Measurements from ENCODE around the gene STARD13.

STARD13 gene

GRCh38 chr13:33081666-33082065, 203.9 kb downstream of the STARD13 start:
- no peak for TF ChIP-seq CTCF (IDR thresholded peaks at IDR 0.05; ENCODE audit: low read depth, low read length)
- DNase-seq (ENCODE audit: extremely low read depth, low read depth), result no peak

GRCh38 chr13:33080972-33081590, 204.5 kb downstream of the STARD13 start:
- DNase-seq (ENCODE audit: extremely low read depth, low read depth), result no peak
- no peak for TF ChIP-seq CTCF (IDR thresholded peaks at IDR 0.05; ENCODE audit: low read depth, low read length)

GRCh38 chr13:33079960-33080359, 205.6 kb downstream of the STARD13 start:
- TF ChIP-seq CTCF (IDR thresholded peaks at IDR 0.05; ENCODE audit: low read depth, low read length), result no peak
- DNase-seq (ENCODE audit: extremely low read depth, low read depth), result no peak

GRCh38 chr13:33078263-33078662, 207.3 kb downstream of the STARD13 start:
- no peak for DNase-seq (ENCODE audit: extremely low read depth, low read depth)
- no peak for TF ChIP-seq CTCF (IDR thresholded peaks at IDR 0.05; ENCODE audit: low read depth, low read length)

GRCh38 chr13:33076001-33076992, 209.3 kb downstream of the STARD13 start:
- no peak for DNase-seq (ENCODE audit: extremely low read depth, low read depth)
- no peak for TF ChIP-seq CTCF (IDR thresholded peaks at IDR 0.05; ENCODE audit: low read depth, low read length)

- no peak for TF ChIP-seq CTCF (IDR thresholded peaks at IDR 0.05; ENCODE audit: low read depth, low read length)
- no peak for DNase-seq (ENCODE audit: extremely low read depth, low read depth)
These were observed 212.2 kb downstream of the STARD13 start for GRCh38 chr13:33073338-33073737.

GRCh38 chr13:33072759-33073158, 212.8 kb downstream of the STARD13 start:
- no peak for TF ChIP-seq CTCF (IDR thresholded peaks at IDR 0.05; ENCODE audit: low read depth, low read length)
- no peak for DNase-seq (ENCODE audit: extremely low read depth, low read depth)
